WTC11 (cell line): ENCODE data around the gene CYB5D1. TPM values are rescaled to one million over a fixed set of nuclear protein-coding genes. Genes with fewer than 3 reads are reported as not detected.

ENCODE experiments used
- ATAC-seq: fragments of 200-7000 bp; cut with Tn5 transposase; 2 replicates; pipeline ENCODE4 v1.10.0; 2021; ENCODE audit warnings: mild to moderate bottlenecking, moderate library complexity
- CTCF ChIA-PET: fragments of 300-600 bp; sonication (Branson Sonifier 250); formaldehyde crosslinking; loops from one replicate; lab custom pipeline; 2021; ENCODE audit warnings: antibody characterized with exemption; lab: Charles Lee
- POLR2A ChIA-PET: fragments of 350-600 bp; sonication (Branson Sonifier 250); formaldehyde crosslinking; loops from one replicate; lab custom pipeline; 2021; ENCODE audit warnings: antibody characterized with exemption; lab: Charles Lee
- DNase-seq: peaks from one replicate; pipeline ENCODE4 v3.0.0; 2021; ENCODE audit warnings: low spot score
- H3K27ac Mint-ChIP-seq: 2 replicates; pipeline ENCODE4 v1.8.0; 2021; ENCODE audit warnings: mixed read lengths
- H3K27me3 Mint-ChIP-seq: 2 replicates; pipeline ENCODE4 v1.8.0; 2021; ENCODE audit warnings: low read depth, mild to moderate bottlenecking, moderate library complexity, mixed read lengths
- H3K36me3 Mint-ChIP-seq: 2 replicates; pipeline ENCODE4 v1.8.0; 2021; ENCODE audit warnings: mixed read lengths
- H3K4me1 Mint-ChIP-seq: 2 replicates; pipeline ENCODE4 v1.8.0; 2022; ENCODE audit warnings: mixed read lengths
- H3K4me3 Mint-ChIP-seq: 2 replicates; pipeline ENCODE4 v1.8.0; 2021; ENCODE audit warnings: mild to moderate bottlenecking, moderate library complexity, mixed read lengths
- H3K9me3 Mint-ChIP-seq: 2 replicates; pipeline ENCODE4 v1.8.0; 2021; ENCODE audit warnings: mixed read lengths
- ARID4B ChIP-seq: sonication (generic); formaldehyde crosslinking; IDR thresholded peaks from 2 replicates; pipeline ENCODE4 v1.8.0; 2023; ENCODE audit warnings: missing genetic modification reagents, mild to moderate bottlenecking, borderline replicate concordance
- EMX1 ChIP-seq: fragments of 250-450 bp; sonication (Bioruptor Pico); IDR thresholded peaks from 2 replicates; pipeline ENCODE4 v1.8.0; 2021; ENCODE audit warnings: mild to moderate bottlenecking
- ERG ChIP-seq: fragments of 250-450 bp; sonication (Bioruptor Pico); IDR thresholded peaks from 2 replicates; pipeline ENCODE4 v1.8.0; 2021; ENCODE audit warnings: mild to moderate bottlenecking
- ETV6 ChIP-seq: sonication (generic); formaldehyde crosslinking; IDR thresholded peaks from 2 replicates; pipeline ENCODE4 v1.8.1; 2022; ENCODE audit warnings: mild to moderate bottlenecking, missing genetic modification reagents
- GRHL2 ChIP-seq: fragments of 250-450 bp; sonication (Bioruptor Pico); IDR thresholded peaks from 2 replicates; pipeline ENCODE4 v1.8.0; 2022; ENCODE audit warnings: mild to moderate bottlenecking, moderate library complexity; ENCODE audit not compliant: insufficient replicate concordance, severe bottlenecking
- HMGXB4 ChIP-seq: sonication (generic); formaldehyde crosslinking; IDR thresholded peaks from 2 replicates; pipeline ENCODE4 v1.8.1; 2023; ENCODE audit warnings: mild to moderate bottlenecking, moderate library complexity, missing genetic modification reagents
- JAZF1 ChIP-seq: fragments of 250-450 bp; sonication (Bioruptor Pico); IDR thresholded peaks from 2 replicates; pipeline ENCODE4 v1.9.0; 2021; ENCODE audit warnings: moderate library complexity, mild to moderate bottlenecking, inconsistent platforms
- JUN ChIP-seq: sonication (generic); formaldehyde crosslinking; IDR thresholded peaks from 2 replicates; pipeline ENCODE4 v1.8.0; 2023; ENCODE audit warnings: mild to moderate bottlenecking, missing genetic modification reagents
- NFATC4 ChIP-seq: fragments of 250-450 bp; sonication (Bioruptor Pico); IDR thresholded peaks from 2 replicates; pipeline ENCODE4 v1.9.0; 2021; ENCODE audit warnings: mild to moderate bottlenecking
- NFE2L1 ChIP-seq: sonication (generic); formaldehyde crosslinking; IDR thresholded peaks from 2 replicates; pipeline ENCODE4 v1.8.1; 2023; ENCODE audit warnings: missing genetic modification reagents
- NR3C1 ChIP-seq: sonication (generic); formaldehyde crosslinking; conservative IDR thresholded peaks from 2 replicates; pipeline ENCODE4 v1.8.1; 2023; ENCODE audit warnings: low read depth, mild to moderate bottlenecking, missing genetic modification reagents
- SOX15 ChIP-seq: fragments of 250-450 bp; sonication (Bioruptor Pico); IDR thresholded peaks from 2 replicates; pipeline ENCODE4 v1.9.0; 2021; ENCODE audit warnings: mild to moderate bottlenecking
- ZNF317 ChIP-seq: sonication (generic); formaldehyde crosslinking; IDR thresholded peaks from 2 replicates; pipeline ENCODE4 v1.8.1; 2023; ENCODE audit warnings: low read depth, mild to moderate bottlenecking, moderate library complexity, missing genetic modification reagents, borderline replicate concordance
- ZNF423 ChIP-seq: fragments of 250-450 bp; sonication (Bioruptor Pico); IDR thresholded peaks from 2 replicates; pipeline ENCODE4 v2.1.2; 2022; ENCODE audit warnings: mild to moderate bottlenecking, moderate library complexity
- total RNA-seq: library from RNA; stranded (reverse); gene quantifications from 3 replicates; pipeline ENCODE4 v1.2.3, GENCODE V29; 2021
- TF ChIP-seq, protein P1 (sequence below): sonication (generic); formaldehyde crosslinking; IDR thresholded peaks from 2 replicates; pipeline ENCODE4 v1.8.0; 2022; ENCODE audit warnings: mild to moderate bottlenecking, missing genetic modification reagents
- TF ChIP-seq, protein P2 (sequence below): sonication (generic); formaldehyde crosslinking; IDR thresholded peaks from 2 replicates; pipeline ENCODE4 v1.8.1; 2023; ENCODE audit warnings: mild to moderate bottlenecking, missing genetic modification reagents, borderline replicate concordance
- TF ChIP-seq, protein P3 (sequence below): sonication (generic); formaldehyde crosslinking; IDR thresholded peaks from 2 replicates; pipeline ENCODE4 v1.8.1; 2023; ENCODE audit warnings: mild to moderate bottlenecking, missing genetic modification reagents, moderate library complexity
- TF ChIP-seq, protein P4 (sequence below): sonication (generic); formaldehyde crosslinking; IDR thresholded peaks from 2 replicates; pipeline ENCODE4 v1.8.0; 2023; ENCODE audit warnings: mild to moderate bottlenecking, missing genetic modification reagents
- TF ChIP-seq, protein P5 (sequence below): sonication (generic); formaldehyde crosslinking; IDR thresholded peaks from 2 replicates; pipeline ENCODE4 v1.8.0; 2023; ENCODE audit warnings: missing genetic modification reagents

CYB5D1 gene
- total RNA-seq, 1 experiment from 2014 or later, result 15.2 TPM

DNA sequence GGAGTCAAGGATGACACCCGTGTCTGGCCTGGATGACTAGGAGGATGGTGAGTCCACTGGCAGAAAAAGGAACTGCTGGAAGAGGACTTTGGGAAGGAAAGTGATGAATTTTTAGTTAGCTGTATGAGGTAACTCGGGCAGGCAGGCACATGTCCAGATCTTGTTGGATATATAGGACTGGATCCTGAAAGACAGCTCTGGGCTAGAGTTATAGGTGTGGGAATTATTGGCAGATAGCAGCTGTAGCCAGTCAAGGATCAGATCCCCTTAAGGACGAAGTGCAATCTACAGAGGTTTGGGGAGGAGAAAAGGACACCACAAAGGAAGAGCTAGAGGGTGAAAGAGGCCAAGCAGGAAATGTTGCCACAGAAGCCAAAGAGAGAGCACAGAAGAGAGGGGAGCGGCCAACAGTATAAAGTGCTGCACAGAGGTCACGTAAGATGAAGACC lies 10.1 kb downstream of the CYB5D1 start:
- Mint-ChIP-seq H3K27me3 (no peaks in the 10 kb centered on the region), H3K4me1 (peaks cover under 1% of the 10 kb centered on the region), H3K4me3 (no peak overlapping the region), H3K36me3 (peaks cover 4% of the 10 kb centered on the region), H3K9me3 (peaks cover 8% of the 10 kb centered on the region; the same call in 1 of the 2 replicates), H3K27ac (no peak overlapping the region)
- TF ChIP-seq ARID4B (CRISPR knock-in tag) (no peak), JAZF1 (no peak), ZNF317 (CRISPR knock-in tag) (no peak), JUN (no peak), GRHL2 (no peak), SOX15 (CRISPR knock-in tag) (no peak), HMGXB4 (CRISPR knock-in tag) (no peak), NR3C1 (CRISPR knock-in tag) (no peak), ETV6 (CRISPR knock-in tag) (no peak), ZNF423 (CRISPR knock-in tag) (no peak), NFATC4 (no peak), ERG (CRISPR knock-in tag) (no peak), EMX1 (no peak), NFE2L1 (no peak)
- TF ChIP-seq, protein P1, sequence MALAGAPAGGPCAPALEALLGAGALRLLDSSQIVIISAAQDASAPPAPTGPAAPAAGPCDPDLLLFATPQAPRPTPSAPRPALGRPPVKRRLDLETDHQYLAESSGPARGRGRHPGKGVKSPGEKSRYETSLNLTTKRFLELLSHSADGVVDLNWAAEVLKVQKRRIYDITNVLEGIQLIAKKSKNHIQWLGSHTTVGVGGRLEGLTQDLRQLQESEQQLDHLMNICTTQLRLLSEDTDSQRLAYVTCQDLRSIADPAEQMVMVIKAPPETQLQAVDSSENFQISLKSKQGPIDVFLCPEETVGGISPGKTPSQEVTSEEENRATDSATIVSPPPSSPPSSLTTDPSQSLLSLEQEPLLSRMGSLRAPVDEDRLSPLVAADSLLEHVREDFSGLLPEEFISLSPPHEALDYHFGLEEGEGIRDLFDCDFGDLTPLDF (CRISPR knock-in tag), result no peak
- TF ChIP-seq, protein P2, sequence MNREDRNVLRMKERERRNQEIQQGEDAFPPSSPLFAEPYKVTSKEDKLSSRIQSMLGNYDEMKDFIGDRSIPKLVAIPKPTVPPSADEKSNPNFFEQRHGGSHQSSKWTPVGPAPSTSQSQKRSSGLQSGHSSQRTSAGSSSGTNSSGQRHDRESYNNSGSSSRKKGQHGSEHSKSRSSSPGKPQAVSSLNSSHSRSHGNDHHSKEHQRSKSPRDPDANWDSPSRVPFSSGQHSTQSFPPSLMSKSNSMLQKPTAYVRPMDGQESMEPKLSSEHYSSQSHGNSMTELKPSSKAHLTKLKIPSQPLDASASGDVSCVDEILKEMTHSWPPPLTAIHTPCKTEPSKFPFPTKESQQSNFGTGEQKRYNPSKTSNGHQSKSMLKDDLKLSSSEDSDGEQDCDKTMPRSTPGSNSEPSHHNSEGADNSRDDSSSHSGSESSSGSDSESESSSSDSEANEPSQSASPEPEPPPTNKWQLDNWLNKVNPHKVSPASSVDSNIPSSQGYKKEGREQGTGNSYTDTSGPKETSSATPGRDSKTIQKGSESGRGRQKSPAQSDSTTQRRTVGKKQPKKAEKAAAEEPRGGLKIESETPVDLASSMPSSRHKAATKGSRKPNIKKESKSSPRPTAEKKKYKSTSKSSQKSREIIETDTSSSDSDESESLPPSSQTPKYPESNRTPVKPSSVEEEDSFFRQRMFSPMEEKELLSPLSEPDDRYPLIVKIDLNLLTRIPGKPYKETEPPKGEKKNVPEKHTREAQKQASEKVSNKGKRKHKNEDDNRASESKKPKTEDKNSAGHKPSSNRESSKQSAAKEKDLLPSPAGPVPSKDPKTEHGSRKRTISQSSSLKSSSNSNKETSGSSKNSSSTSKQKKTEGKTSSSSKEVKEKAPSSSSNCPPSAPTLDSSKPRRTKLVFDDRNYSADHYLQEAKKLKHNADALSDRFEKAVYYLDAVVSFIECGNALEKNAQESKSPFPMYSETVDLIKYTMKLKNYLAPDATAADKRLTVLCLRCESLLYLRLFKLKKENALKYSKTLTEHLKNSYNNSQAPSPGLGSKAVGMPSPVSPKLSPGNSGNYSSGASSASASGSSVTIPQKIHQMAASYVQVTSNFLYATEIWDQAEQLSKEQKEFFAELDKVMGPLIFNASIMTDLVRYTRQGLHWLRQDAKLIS (CRISPR knock-in tag), result no peak
- TF ChIP-seq, protein P3, sequence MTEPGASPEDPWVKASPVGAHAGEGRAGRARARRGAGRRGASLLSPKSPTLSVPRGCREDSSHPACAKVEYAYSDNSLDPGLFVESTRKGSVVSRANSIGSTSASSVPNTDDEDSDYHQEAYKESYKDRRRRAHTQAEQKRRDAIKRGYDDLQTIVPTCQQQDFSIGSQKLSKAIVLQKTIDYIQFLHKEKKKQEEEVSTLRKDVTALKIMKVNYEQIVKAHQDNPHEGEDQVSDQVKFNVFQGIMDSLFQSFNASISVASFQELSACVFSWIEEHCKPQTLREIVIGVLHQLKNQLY, result no peak
- TF ChIP-seq, protein P4, sequence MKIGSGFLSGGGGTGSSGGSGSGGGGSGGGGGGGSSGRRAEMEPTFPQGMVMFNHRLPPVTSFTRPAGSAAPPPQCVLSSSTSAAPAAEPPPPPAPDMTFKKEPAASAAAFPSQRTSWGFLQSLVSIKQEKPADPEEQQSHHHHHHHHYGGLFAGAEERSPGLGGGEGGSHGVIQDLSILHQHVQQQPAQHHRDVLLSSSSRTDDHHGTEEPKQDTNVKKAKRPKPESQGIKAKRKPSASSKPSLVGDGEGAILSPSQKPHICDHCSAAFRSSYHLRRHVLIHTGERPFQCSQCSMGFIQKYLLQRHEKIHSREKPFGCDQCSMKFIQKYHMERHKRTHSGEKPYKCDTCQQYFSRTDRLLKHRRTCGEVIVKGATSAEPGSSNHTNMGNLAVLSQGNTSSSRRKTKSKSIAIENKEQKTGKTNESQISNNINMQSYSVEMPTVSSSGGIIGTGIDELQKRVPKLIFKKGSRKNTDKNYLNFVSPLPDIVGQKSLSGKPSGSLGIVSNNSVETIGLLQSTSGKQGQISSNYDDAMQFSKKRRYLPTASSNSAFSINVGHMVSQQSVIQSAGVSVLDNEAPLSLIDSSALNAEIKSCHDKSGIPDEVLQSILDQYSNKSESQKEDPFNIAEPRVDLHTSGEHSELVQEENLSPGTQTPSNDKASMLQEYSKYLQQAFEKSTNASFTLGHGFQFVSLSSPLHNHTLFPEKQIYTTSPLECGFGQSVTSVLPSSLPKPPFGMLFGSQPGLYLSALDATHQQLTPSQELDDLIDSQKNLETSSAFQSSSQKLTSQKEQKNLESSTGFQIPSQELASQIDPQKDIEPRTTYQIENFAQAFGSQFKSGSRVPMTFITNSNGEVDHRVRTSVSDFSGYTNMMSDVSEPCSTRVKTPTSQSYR (CRISPR knock-in tag), result no peak
- TF ChIP-seq, protein P5, sequence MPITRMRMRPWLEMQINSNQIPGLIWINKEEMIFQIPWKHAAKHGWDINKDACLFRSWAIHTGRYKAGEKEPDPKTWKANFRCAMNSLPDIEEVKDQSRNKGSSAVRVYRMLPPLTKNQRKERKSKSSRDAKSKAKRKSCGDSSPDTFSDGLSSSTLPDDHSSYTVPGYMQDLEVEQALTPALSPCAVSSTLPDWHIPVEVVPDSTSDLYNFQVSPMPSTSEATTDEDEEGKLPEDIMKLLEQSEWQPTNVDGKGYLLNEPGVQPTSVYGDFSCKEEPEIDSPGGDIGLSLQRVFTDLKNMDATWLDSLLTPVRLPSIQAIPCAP (CRISPR knock-in tag), result no peak
- ChIA-PET POLR2A (no interaction called here), CTCF (interaction anchor here (0.7 to 1.2 kb wide), 4 partner anchors 11 to 129 kb away, joined by 3 to 4 read pairs (median 3); partner anchors contain the start of gene NAA38)
- no peak for ATAC-seq
- no peak for DNase-seq
